NCI-H1694 treated with DMSO at 0.1 percent for 48 hours (cell line): ENCODE measurements around the gene ANK3.

Experiments used
- DNase-seq: peaks from one replicate; lab custom pipeline; 2025; lab: John Stamatoyannopoulos, UW

The ANK3 gene

GRCh38 chr10:60175441-60175971, 214.2 kb downstream of the ANK3 start:
- no peak for DNase-seq

DNA sequence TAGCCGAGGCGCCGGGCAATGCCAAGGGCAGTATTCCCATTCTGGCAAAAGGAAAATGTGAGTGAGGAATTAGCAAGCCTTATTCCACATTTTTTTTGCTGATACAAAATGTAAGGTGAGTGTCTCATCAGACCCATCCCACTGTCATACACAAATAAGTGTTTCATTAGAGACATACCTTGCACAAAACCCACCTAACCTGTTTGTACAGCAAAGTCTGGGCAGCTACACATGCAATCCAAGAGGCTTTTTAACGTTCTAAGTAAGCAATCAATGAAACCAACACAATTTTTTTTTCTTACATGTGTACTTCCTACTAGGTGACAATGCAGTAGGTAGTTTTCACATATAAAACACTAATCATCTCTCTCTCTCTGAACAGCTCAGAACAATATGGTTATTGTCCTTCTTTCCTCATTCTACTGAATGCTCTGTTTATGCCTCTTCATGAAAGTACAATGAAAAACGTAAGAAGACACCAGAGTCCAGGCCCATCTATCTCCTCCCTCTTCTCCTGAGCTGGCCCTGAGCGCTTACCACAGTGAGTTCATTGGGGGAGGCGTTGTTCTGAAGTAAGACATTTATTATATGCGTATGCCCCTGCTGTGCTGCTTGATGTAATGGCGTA, 217.2 kb downstream of the ANK3 start:
- no peak for DNase-seq

DNA sequence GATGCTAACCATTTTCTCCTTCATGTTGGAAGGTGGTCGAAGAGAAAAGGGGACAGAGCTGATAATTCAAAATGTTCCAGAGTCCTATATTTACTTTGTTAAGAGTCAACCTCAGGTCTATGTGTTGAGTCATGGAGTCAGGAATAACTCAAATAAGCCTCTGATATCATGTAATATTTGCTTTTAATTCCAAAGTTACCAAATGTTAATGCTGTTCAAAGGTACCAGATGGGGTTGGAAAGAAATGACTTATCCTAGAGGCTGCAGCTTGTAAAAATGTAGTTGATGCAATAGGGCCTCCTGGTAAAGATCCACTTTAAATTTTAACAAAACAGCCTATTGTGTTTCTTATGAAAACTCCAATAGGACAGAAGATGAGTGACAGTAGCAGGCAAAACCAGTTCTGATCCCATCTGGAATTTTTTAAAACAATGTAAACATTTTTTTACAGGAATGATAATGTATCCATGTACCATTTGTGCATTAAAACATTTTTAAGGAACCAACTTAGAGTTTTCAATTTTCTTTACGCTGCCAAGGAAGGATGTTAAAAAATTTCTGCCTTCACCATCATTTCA, 218.2 kb downstream of the ANK3 start:
- no peak for DNase-seq

DNA sequence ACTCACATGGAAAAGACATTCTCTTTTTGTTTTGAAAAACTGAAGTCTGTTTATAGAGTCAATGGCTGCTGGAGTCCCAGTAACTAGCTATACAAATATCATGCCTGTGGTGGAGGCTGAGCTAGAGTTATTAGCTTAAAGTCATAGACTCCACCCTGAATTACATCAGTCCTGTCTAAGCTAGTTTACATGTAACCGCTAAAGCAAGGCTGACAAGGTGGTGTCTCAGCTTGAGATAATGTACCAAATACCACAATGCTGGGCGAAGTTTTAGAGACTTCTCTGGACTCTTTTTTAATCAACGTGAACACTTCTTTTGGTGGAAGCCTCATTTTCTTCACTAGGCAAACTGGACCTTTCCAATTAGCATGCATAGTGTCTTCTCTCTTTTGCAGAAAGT, 219.4 kb downstream of the ANK3 start:
- DNase-seq, result no peak

DNA sequence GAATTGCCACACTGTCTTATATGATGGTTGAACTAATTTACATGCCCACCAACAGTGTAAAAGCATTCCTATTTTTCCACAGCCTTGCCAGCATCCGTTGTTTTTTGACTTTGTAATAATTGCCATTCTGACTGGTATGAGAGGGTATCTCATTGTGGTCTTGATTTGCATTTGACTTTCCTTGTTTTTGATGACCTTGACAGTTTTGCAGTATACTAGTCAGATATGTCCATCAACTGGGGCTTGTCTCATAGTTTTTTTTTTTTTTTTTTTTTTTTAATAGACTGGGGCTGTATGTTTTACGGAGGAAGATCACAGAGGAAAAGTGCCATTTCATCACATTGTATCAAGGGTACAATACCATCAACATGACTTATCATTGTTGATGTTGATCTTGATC, 220.6 kb downstream of the ANK3 start:
- no peak for DNase-seq

- no peak for DNase-seq
Observed at GRCh38 chr10:60167050-60167449, 222.6 kb downstream of the ANK3 start.

GRCh38 chr10:60163786-60164185, 225.9 kb downstream of the ANK3 start:
- no peak for DNase-seq

DNA sequence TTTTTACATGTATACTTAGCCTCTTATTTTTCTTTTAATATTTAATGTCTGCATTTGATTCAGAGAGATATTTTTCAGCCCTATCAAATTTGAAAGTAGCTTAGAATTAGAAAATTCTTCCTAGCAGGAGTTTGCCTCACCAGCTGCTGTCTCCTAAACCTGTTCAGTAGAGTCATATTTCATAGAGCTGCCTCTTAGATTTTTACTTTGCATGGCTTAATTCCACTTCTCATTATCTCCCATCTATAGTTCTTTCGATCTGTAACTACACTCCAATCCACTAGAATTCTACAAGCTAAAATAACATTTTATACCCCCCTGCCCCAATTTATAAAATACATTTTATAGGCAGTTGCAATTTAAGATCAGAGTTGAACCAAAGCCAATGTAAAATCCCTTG, 227.0 kb downstream of the ANK3 start:
- peak; percentile 25 for DNase-seq

- no peak for DNase-seq
Observed at GRCh38 chr10:60155943-60156683, 233.6 kb downstream of the ANK3 start.

GRCh38 chr10:60155099-60155877, 234.4 kb downstream of the ANK3 start:
- no peak for DNase-seq

GRCh38 chr10:60149003-60149402, 240.7 kb downstream of the ANK3 start:
- DNase-seq, result no peak

DNA sequence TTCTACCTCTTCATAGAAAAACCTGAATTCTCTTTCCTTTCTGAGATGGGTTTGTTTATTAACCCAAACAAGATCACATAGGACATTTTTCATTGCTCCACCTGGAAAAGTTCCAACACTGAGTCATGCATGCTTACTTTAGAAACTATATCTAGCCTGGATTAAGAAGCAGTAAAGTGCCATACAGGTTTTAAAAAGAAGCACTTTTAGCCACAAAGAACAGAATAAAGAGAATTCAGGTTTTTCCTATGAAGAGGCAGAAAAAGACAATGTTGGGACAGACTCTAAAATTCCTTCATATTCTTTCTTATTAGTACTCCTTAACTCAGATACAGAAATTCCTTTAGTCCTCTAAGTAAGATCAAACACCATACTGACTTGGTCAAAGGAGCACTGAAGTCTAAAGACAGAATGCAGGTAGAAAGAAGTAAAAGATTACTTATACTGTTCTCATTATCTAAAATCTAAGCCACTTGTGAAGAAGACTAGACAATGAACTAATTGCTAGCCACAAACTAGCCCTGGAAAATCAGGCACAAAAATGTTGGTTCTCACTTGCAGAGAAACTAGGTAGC, 241.3 kb downstream of the ANK3 start:
- no peak for DNase-seq

GRCh38 chr10:60147576-60148265, 242.0 kb downstream of the ANK3 start:
- DNase-seq, result no peak

GRCh38 chr10:60147025-60147424, 242.7 kb downstream of the ANK3 start:
- no peak for DNase-seq

GRCh38 chr10:60144099-60144498, 245.6 kb downstream of the ANK3 start:
- DNase-seq, result no peak

DNA sequence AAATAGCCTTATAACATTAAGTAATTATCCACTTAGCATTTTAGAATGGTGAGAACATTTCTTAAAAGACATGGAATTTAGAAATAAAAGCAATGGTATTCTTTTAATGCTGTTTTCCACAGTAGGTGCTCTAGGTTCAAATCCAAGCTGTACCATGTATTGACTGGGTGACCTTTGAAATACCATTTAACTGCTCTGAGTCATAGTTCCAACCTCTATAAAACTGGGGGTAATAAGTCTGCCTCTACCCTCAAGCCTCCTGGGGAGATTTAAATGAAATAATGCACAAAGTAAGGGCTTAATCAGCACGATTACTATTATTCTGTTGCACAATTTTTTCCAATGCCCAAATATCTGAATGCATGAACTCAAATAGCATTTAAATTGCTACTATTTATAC, 246.9 kb downstream of the ANK3 start:
- DNase-seq, result no peak

GRCh38 chr10:60141896-60142559, 247.6 kb downstream of the ANK3 start:
- DNase-seq, result no peak

- DNase-seq, result no peak
Observed at GRCh38 chr10:60140651-60141632, 248.7 kb downstream of the ANK3 start.

DNA sequence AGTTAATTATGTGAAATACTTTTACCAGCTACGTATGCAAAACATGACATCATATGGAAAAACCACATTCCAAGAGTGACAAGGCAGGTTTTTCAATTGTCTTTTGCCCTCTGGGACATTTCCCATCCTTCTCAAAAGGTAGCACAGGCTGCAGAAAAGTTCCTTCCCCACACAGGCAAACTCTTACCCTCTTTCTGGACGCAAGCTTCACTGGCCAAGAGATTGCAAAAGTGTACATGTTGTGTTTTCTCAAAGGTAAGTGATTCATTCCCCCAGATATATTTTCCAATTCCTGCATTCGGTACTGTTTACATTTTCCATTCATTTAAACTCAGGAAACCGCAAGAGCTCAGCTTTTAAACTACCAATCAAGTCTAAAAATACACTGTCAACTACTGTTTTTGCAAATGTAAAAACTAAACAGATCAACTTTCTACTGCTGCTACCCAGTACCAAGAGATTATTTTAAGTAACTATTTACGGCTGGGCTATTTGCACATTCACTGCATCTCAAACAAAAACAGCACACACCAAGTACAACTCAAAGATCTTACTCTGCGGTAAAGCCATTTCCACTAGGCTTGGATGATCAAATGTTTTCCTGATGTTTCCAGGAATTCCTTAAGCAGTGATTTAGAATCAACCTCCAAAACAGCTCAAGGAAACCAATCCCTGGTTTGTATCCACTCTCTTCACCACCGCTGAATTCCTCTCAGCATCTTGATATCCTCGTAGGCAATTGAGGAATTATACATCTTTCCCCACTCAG, 249.7 kb downstream of the ANK3 start:
- DNase-seq, result no peak
